Fibroblast of lung (primary cell): ENCODE measurements around the gene AACS.

Experiments
- CTCF ChIP-seq, 2 donors: IDR thresholded peaks in 1 of 2; conservative IDR thresholded peaks in 1 of 2; 1 replicate in 1 of 2; 2 replicates in 1 of 2; pipeline ENCODE4 v1.5.1; 2011 to 2012; ENCODE audit warnings: low read length in 2 of 2, control low read depth in 1 of 2, inconsistent platforms in 1 of 2, low read depth in 1 of 2, mild to moderate bottlenecking in 1 of 2
- EZH2 ChIP-seq: IDR thresholded peaks from 2 replicates; pipeline ENCODE4 v1.5.1; 2012; ENCODE audit warnings: low read length, control low read depth, mild to moderate bottlenecking; ENCODE audit errors: missing control alignments

- no peak for TF ChIP-seq CTCF (conservative IDR thresholded peaks at IDR 0.05 in 1 of 2, IDR thresholded peaks at IDR 0.05 in 1 of 2; ENCODE audit: low read depth in 1 of 2, low read length in 2 of 2)
- TF ChIP-seq EZH2 = no peak
Observed at GRCh38 chr12:125164541-125164940, 99.3 kb downstream of the AACS start.
